ENCODE data around the gene ARHGAP42. TPM values are rescaled to one million over a fixed set of nuclear protein-coding genes. Genes with fewer than 3 reads are reported as not detected.

The ARHGAP42 gene
- total RNA-seq, 1 experiment from 2014 or later: 7.1 TPM

DNA sequence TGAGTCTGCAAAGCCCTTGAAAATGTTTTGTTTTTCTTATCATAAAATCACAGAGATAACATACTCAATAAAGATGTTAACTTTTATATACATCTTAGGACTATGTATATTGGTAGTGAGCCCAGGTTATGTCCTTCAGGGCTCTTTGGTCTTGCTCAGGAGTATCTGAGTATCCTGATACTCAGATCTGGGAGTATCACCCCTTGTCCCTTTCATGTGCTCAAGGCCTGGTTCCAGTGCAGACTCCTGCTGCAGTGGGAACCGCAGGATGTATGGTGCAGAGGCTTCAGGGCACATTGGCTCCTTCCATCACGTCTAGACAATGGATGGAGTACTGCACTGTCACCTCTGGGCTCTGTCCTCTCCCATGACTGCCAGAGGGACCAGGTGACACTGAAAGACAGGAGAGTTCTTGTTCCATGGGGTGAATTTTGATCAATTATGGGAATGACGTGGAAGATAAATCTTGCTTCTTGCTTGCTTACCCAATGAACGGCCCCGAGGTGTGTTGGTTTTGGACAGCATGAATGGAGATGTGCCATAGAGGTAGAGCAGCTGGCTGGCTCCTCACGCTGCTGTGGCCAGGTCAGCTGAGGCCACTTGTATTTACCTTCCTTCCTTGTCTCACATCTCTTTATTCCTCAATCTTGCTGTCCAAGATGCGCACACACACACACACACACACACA lies 215.5 kb downstream of the ARHGAP42 start:
- H3K27ac ChIP-seq (ENCODE audit: low read length): no peak overlapping the region
- H3K4me1 ChIP-seq (ENCODE audit: control insufficient read depth, insufficient read depth, low read length): peaks cover 3% of the 10 kb centered on the region; the same call in 1 of the 2 replicates
- POLR2A ChIA-PET: interaction anchor here (0.8 kb wide), 1 partner anchor 23 kb away, joined by 3 read pairs; no protein-coding TSS in a partner anchor
- no peak overlapping the region for H3K4me3 ChIP-seq (ENCODE audit: low read depth in 2 of 2, low read length in 2 of 2)
- no peaks in the 10 kb centered on the region for H3K36me3 ChIP-seq (ENCODE audit: control insufficient read depth, insufficient read depth, low read length)
- DNase-seq (ENCODE audit: low read depth, low spot score) (no peak), ATAC-seq (peak; percentile 38; the same call in 1 of the 2 replicates)
- no peaks in the 10 kb centered on the region for H3K27me3 ChIP-seq (ENCODE audit: control insufficient read depth, insufficient read depth, low read length)
- no TSS peak for BruUV-seq (replicated peaks)
- H3K9me3 ChIP-seq (ENCODE audit: control insufficient read depth, insufficient read depth, low read depth, low read length): no peaks in the 10 kb centered on the region
- CTCF ChIA-PET: no interaction called here
- intact Hi-C loops (cut with micrococcal nuclease; ENCODE audit: unreplicated experiment): no loop called here
- in situ Hi-C loops (cut with HindIII; ENCODE audit: low pct_unique_long_range_greater_than_20kb, low sequenced_read_pairs): no loop called here
- TF ChIP-seq TCF7L2 (IDR thresholded peaks at IDR 0.05; ENCODE audit: low read depth, low read length): peak; percentile 85
- TF ChIP-seq POLR2AphosphoS5 (IDR thresholded peaks at IDR 0.05; ENCODE audit: low read depth, low read length): no peak

GRCh38 chr11:100903284-100903683 lies 216.2 kb downstream of the ARHGAP42 start:
- Histone ChIP-seq H3K4me3 (ENCODE audit: low read depth in 2 of 2, low read length in 2 of 2) (no peak overlapping the region), H3K27me3 (ENCODE audit: control insufficient read depth, insufficient read depth, low read length) (no peaks in the 10 kb centered on the region), H3K4me1 (ENCODE audit: control insufficient read depth, insufficient read depth, low read length) (peaks cover 3% of the 10 kb centered on the region; the same call in 1 of the 2 replicates), H3K27ac (ENCODE audit: low read length) (no peak overlapping the region), H3K9me3 (ENCODE audit: control insufficient read depth, insufficient read depth, low read depth, low read length) (no peaks in the 10 kb centered on the region), H3K36me3 (ENCODE audit: control insufficient read depth, insufficient read depth, low read length) (no peaks in the 10 kb centered on the region)
- no peak for TF ChIP-seq SIN3A (IDR thresholded peaks at IDR 0.05; ENCODE audit: borderline replicate concordance, insufficient read depth, low read depth, low read length)
- TF ChIP-seq POLR2AphosphoS5 (IDR thresholded peaks at IDR 0.05; ENCODE audit: low read depth, low read length): no peak
- no peak for TF ChIP-seq REST (IDR thresholded peaks at IDR 0.05; ENCODE audit: insufficient read depth in 1 of 2, low read depth in 2 of 2, low read length in 1 of 2)
- TF ChIP-seq CTCF (IDR thresholded peaks at IDR 0.05): no peak
- ATAC-seq: no peak
- ChIA-PET CTCF (no interaction called here), POLR2A (interaction anchor here (0.8 kb wide), 1 partner anchor 24 kb away, joined by 3 read pairs; no protein-coding TSS in a partner anchor)
- intact Hi-C loops (cut with micrococcal nuclease; ENCODE audit: unreplicated experiment): no loop called here
- DNase-seq (ENCODE audit: low read depth, low spot score): no peak
- in situ Hi-C loops (cut with HindIII; ENCODE audit: low pct_unique_long_range_greater_than_20kb, low sequenced_read_pairs): no loop called here
- no TSS peak for BruUV-seq (replicated peaks)

- H3K9me3 ChIP-seq (ENCODE audit: control insufficient read depth, insufficient read depth, low read depth, low read length): no peaks in the 10 kb centered on the region
- in situ Hi-C loops (cut with HindIII; ENCODE audit: low pct_unique_long_range_greater_than_20kb, low sequenced_read_pairs): no loop called here
- intact Hi-C loops (cut with micrococcal nuclease; ENCODE audit: unreplicated experiment): no loop called here
- H3K27me3 ChIP-seq (ENCODE audit: control insufficient read depth, insufficient read depth, low read length): no peaks in the 10 kb centered on the region
- no peak overlapping the region for H3K4me3 ChIP-seq (ENCODE audit: low read depth in 2 of 2, low read length in 2 of 2)
- BruUV-seq (replicated peaks): no TSS peak
- CTCF ChIA-PET: no interaction called here
- no peak overlapping the region for H3K27ac ChIP-seq (ENCODE audit: low read length)
- no peaks in the 10 kb centered on the region for H3K36me3 ChIP-seq (ENCODE audit: control insufficient read depth, insufficient read depth, low read length)
- ATAC-seq (no peak), DNase-seq (ENCODE audit: low read depth, low spot score) (no peak)
- H3K4me1 ChIP-seq (ENCODE audit: control insufficient read depth, insufficient read depth, low read length): peaks cover 3% of the 10 kb centered on the region; the same call in 1 of the 2 replicates
- POLR2A ChIA-PET: no interaction called here
- no peak for TF ChIP-seq SIN3A (IDR thresholded peaks at IDR 0.05; ENCODE audit: borderline replicate concordance, insufficient read depth, low read depth, low read length)
- no peak for TF ChIP-seq CTCF (IDR thresholded peaks at IDR 0.05)
- TF ChIP-seq REST (IDR thresholded peaks at IDR 0.05; ENCODE audit: insufficient read depth in 1 of 2, low read depth in 2 of 2, low read length in 1 of 2): no peak
- TF ChIP-seq POLR2AphosphoS5 (IDR thresholded peaks at IDR 0.05; ENCODE audit: low read depth, low read length): no peak
- TF ChIP-seq TCF7L2 (IDR thresholded peaks at IDR 0.05; ENCODE audit: low read depth, low read length): no peak
These were observed 218.6 kb downstream of the ARHGAP42 start for GRCh38 chr11:100905684-100906083.

Measured in Panc1 (cell line).